Aorta (tissue), 5 donors: Measurements from ENCODE around the gene JARID2. TPM values are rescaled to one million over a fixed set of nuclear protein-coding genes. Genes with fewer than 3 reads are reported as not detected.

Experiments used
- ATAC-seq: fragments of 200-7000 bp; cut with Tn5 transposase; one replicate; pipeline ENCODE4 v1.9.1; 2022; ENCODE audit warnings: moderate library complexity; ENCODE audit not compliant: low FRiP score
- DNase-seq, 2 donors: peaks; one replicate each; pipeline ENCODE4 v3.0.0-alpha.2; 2020
- H3K27ac ChIP-seq, 2 donors: one replicate each; pipeline ENCODE4 v1.5.1; 2013; ENCODE audit warnings: low read length in 2 of 2, mild to moderate bottlenecking in 2 of 2, moderate library complexity in 2 of 2, control low read depth in 1 of 2, inconsistent platforms in 1 of 2, low read depth in 1 of 2
- H3K27me3 ChIP-seq, 2 donors: one replicate each; pipeline ENCODE4 v1.6.1; 2013; ENCODE audit warnings: control low read depth in 1 of 2, low read length in 1 of 2, mild to moderate bottlenecking in 1 of 2, moderate library complexity in 1 of 2; ENCODE audit not compliant: insufficient read depth in 2 of 2, control insufficient read depth in 1 of 2
- H3K36me3 ChIP-seq, 2 donors: one replicate each; pipeline ENCODE4 v1.6.1; 2013; ENCODE audit warnings: control low read depth in 1 of 2, low read length in 1 of 2, mild to moderate bottlenecking in 1 of 2; ENCODE audit not compliant: insufficient read depth in 2 of 2, control insufficient read depth in 1 of 2
- H3K4me1 ChIP-seq, 2 donors: one replicate each; pipeline ENCODE4 v1.6.1; 2013; ENCODE audit warnings: low read length in 2 of 2, control low read depth in 1 of 2, mild to moderate bottlenecking in 1 of 2, moderate library complexity in 1 of 2; ENCODE audit not compliant: insufficient read depth in 2 of 2, control insufficient read depth in 1 of 2
- H3K4me3 ChIP-seq, 2 donors: one replicate each; pipeline ENCODE4 v1.5.1; 2013; ENCODE audit warnings: low read length in 2 of 2, control low read depth in 1 of 2, mild to moderate bottlenecking in 1 of 2
- H3K9me3 ChIP-seq: one replicate; pipeline ENCODE4 v1.6.1; 2013; ENCODE audit warnings: mild to moderate bottlenecking, low read length; ENCODE audit not compliant: control insufficient read depth
- WGBS, 2 donors: extraction: QIAGEN DNeasy Blood & Tissue Kit; methylation state at CpG; one replicate each; pipeline ENCODE4 v1.1.7; 2013; 5-methylcytosine and 5-hydroxymethylcytosine counted together
- intact Hi-C, 2 donors: fragments of 100-400 bp; cut with DNase I; formaldehyde crosslinking; loops; one replicate each; pipeline versions ENCODE4 v1.14.2 to v1.15.0; 2022
- long read RNA-seq, 2 donors: library from polyadenylated mRNA; unstranded; transcript quantifications; one replicate each; pipeline ENCODE4 v2.0.0, GENCODE V29; 2020 to 2021
- polyA plus RNA-seq, 2 donors: library from polyadenylated mRNA; stranded (reverse); fragments of 200-250 nt; gene quantifications; one replicate each; pipeline ENCODE4 v1.2.3, GENCODE V29; 2013
- total RNA-seq, 2 donors: library from RNA; stranded (reverse); fragmentation: NEBNext Ultra II Directional; extraction: Animal tissue kit (Norgen Biotek cat#: 25700); gene quantifications; one replicate each; pipeline ENCODE4 v1.2.1, GENCODE V29; 2021
- donor health status: healthy with polysubstance abuse.
- donor health status: Bipolar disorder and iron deficiency.
- donor health status: DM: no; HTN: no; CAD: no.
- donor health status: DM: no; HTN: no; CAD: no.
- donor health status: DM: yes; HTN: yes; CAD: no.

Gene JARID2
- total RNA-seq = 10 to 100 TPM; 11.0 to 13.0 TPM
- polyA plus RNA-seq = 1 to 10 TPM in 1 of 2 donors, under 1 TPM in 1; 0.88 to 3.1 TPM
- long read RNA-seq, donor 1, partial matches to known transcripts = 12 of 24 reads
- long read RNA-seq, donor 1, other reads (novel, unspliced or antisense) = 12 of 24 reads
- long read RNA-seq, donor 2, partial matches to known transcripts = 4 of 24 reads
- long read RNA-seq, donor 2, other reads (novel, unspliced or antisense) = 20 of 24 reads

GRCh38 chr6:15245361-15246216 is at the start of gene JARID2:
TSS of gene JARID2 (plus strand) at chr6:15246069. CDS start at chr6:15246540, 471 bp downstream.
- Histone ChIP-seq H3K4me1 (no peaks in the 10 kb centered on the region), H3K27me3 (no peaks in the 10 kb centered on the region), H3K4me3 (peak within 1 kb of the TSS; percentile 86 to 100), H3K27ac (peak within 1 kb of the TSS; percentile 49 to 82), H3K36me3 (no peaks in the 10 kb centered on the region), H3K9me3 (no peaks in the 10 kb centered on the region)
- intact Hi-C loops = loop anchor here in 1 of 2 donors (5.0 to 10.0 kb wide), 2 partner anchors 197 to 229 kb away; no protein-coding TSS in a partner anchor
- ATAC-seq = peak; percentile 92
- 0 to 1% methylated on average over 58 to 59 of the region's 59 CpGs for WGBS, 2 donors
- DNase-seq = peak; percentile 100

DNA sequence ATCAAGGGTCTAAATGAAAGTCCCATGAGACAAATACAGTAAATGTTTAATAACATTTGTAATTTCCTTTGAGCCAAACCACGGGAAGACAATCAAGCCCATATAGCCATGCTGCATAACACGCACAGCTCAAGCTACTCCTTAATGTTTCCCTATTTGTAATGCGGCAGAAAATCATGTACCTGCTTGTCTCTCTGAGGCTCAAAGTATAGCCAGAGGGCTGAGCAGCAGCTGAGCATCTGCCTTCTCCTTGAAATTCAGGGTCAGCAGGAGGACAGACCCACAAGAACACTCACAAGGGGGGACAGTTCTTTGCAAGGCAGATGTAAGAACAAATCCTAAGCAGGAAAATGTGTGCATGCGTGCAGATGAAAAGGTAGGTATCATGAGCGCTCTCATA is 45.8 kb upstream of the JARID2 start:
- Histone ChIP-seq H3K36me3 (no peaks in the 10 kb centered on the region), H3K27me3 (no peaks in the 10 kb centered on the region), H3K4me1 (no peaks in the 10 kb centered on the region), H3K27ac (no peak overlapping the region), H3K9me3 (no peaks in the 10 kb centered on the region), H3K4me3 (no peak overlapping the region)
- ATAC-seq = no peak
- DNase-seq = no peak
- intact Hi-C loops = no loop called here
- WGBS, 2 donors = 77 to 80% methylated on average over 5 of the region's 5 CpGs

DNA sequence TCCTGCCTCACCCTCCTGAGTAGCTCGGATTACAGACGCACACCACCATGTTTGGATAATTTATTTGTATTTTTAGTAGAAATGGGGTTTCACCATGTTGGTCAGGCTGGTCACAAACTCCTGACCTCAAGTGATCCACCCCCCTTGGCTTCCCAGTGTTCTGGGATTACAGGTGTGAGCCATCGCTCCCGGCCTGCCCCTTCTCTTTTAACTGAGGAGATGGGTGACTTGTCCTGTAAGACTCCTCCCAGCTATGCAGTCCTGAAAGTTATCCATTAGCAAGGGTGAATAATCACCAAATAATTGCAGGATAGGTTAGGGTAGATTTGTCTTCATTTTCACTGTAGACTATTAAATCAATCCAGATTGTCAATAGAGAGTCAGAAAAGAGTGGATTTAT is 40.5 kb upstream of the JARID2 start:
- ATAC-seq (no peak), DNase-seq (no peak)
- H3K27me3 ChIP-seq = no peaks in the 10 kb centered on the region
- H3K4me3 ChIP-seq = no peak overlapping the region
- intact Hi-C loops = no loop called here
- no peak overlapping the region for H3K27ac ChIP-seq
- H3K9me3 ChIP-seq = no peaks in the 10 kb centered on the region
- no peaks in the 10 kb centered on the region for H3K4me1 ChIP-seq
- no peaks in the 10 kb centered on the region for H3K36me3 ChIP-seq
- 94 to 98% methylated on average over 4 of the region's 4 CpGs for WGBS, 2 donors

DNA sequence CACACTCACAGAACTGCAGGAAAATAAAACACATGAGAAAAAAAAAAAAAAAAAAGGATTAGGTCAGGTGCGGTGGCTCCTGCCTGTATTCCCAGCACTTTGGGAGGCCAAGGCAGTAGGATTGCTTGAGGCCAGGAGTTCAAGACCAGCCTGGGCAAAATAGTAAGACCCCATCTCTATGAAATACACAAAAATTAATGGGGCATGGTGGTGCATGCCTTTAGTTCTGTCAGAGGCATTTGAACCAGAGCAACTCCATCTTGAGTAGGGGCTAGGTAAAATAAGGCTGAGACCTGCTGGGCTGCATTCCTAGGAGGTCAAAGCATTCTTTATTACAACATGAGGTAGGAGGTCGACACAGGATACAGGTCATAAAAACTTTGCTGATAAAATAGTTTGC is 39.0 kb upstream of the JARID2 start:
- no peak for ATAC-seq

GRCh38 chr6:15207923-15208322 is 37.9 kb upstream of the JARID2 start:
- DNase-seq (no peak), ATAC-seq (no peak)
- Histone ChIP-seq H3K9me3 (no peaks in the 10 kb centered on the region), H3K4me3 (no peak overlapping the region), H3K36me3 (no peaks in the 10 kb centered on the region), H3K27me3 (no peaks in the 10 kb centered on the region), H3K27ac (no peak overlapping the region), H3K4me1 (no peaks in the 10 kb centered on the region)
- intact Hi-C loops = no loop called here
- WGBS, 2 donors = 67 to 70% methylated on average over 3 of the region's 3 CpGs

More for the DNA sequence above, 39.0 kb upstream of the JARID2 start:
- Histone ChIP-seq H3K36me3 (no peaks in the 10 kb centered on the region), H3K9me3 (no peaks in the 10 kb centered on the region), H3K27me3 (no peaks in the 10 kb centered on the region), H3K4me1 (no peaks in the 10 kb centered on the region), H3K4me3 (no peak overlapping the region), H3K27ac (no peak overlapping the region)
- no peak for DNase-seq
- intact Hi-C loops = no loop called here
- 86 to 91% methylated on average over 2 of the region's 2 CpGs for WGBS, 2 donors

DNA sequence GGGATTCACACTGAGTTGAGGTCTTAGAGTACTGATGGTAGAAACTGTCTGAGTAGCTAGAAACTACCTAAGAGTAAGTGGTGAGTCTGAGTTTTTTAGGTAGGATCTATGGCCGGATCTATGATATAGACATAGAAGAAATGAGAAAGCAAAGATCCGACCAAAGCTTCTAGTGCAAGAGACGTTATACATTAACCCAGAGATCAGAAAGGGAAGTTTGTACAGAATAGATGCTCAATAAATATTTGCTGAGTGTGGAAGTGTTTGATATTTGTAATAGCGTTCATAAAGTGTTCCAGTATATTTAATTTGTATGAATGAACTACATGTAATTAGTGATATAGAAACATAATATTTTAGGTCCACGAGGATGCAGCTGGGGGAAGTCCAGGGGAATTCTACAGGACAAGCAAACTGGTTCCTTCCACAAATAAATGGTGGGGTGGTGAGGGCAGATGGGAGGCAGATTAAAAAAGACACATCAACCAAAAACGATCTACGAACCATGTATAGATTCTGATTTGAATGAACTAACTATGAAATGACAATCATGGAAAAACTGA is 31.9 kb upstream of the JARID2 start:
- no peak overlapping the region for H3K27ac ChIP-seq
- no peaks in the 10 kb centered on the region for H3K27me3 ChIP-seq
- H3K4me1 ChIP-seq = no peaks in the 10 kb centered on the region
- DNase-seq = no peak
- WGBS, 2 donors = 92 to 94% methylated on average over 7 of the region's 7 CpGs
- intact Hi-C loops = no loop called here
- no peak overlapping the region for H3K4me3 ChIP-seq
- ATAC-seq = no peak
- no peaks in the 10 kb centered on the region for H3K36me3 ChIP-seq
- H3K9me3 ChIP-seq = no peaks in the 10 kb centered on the region

- DNase-seq = peak in 1 of 2 donors; percentile 56
- no peaks in the 10 kb centered on the region for H3K36me3 ChIP-seq
- H3K27ac ChIP-seq = no peak overlapping the region
- no peaks in the 10 kb centered on the region for H3K9me3 ChIP-seq
- intact Hi-C loops = no loop called here
- no peak for ATAC-seq
- no peaks in the 10 kb centered on the region for H3K27me3 ChIP-seq
- H3K4me3 ChIP-seq = no peak overlapping the region
- WGBS, 2 donors = 94 to 95% methylated on average over 18 of the region's 18 CpGs
- H3K4me1 ChIP-seq = no peaks in the 10 kb centered on the region
These were observed 27.5 kb upstream of the JARID2 start for GRCh38 chr6:15218401-15218800.

DNA sequence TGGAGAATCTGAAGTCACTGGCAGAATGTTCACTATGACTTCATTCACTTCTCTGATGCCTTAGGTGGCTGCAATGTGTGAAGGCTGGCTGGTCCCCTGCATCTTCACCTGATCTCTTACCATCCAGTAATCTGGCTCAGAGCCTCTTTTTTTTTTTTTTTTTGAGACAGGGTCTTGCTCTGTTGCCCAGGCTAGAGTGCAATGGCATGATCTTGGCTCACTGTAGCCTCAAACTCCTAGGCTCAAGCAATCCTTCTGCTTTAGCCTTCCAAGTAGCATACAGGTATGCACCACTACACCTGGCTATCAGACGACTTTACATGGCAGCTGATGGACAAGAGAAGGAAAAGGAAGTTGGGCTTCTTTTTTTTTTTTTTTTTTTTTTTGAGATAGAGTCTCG is 25.8 kb upstream of the JARID2 start:
- DNase-seq = peak in 1 of 2 donors; percentile 34
- Histone ChIP-seq H3K27ac (no peak overlapping the region), H3K4me3 (no peak overlapping the region), H3K9me3 (no peaks in the 10 kb centered on the region), H3K27me3 (no peaks in the 10 kb centered on the region), H3K4me1 (no peaks in the 10 kb centered on the region), H3K36me3 (no peaks in the 10 kb centered on the region)
- 90 to 95% methylated on average over 2 of the region's 2 CpGs for WGBS, 2 donors
- no peak for ATAC-seq
- intact Hi-C loops = no loop called here
